Type B pancreatic cell (in vitro differentiated cells): ENCODE results near the gene ZNF568. TPM values are rescaled to one million over a fixed set of nuclear protein-coding genes. Genes with fewer than 3 reads are reported as not detected.

ENCODE experiments used
- DNase-seq: peaks from one replicate; pipeline ENCODE4 v3.0.0; 2021; ENCODE audit warnings: mixed read lengths; ENCODE audit not compliant: unreplicated experiment; ENCODE audit errors: extremely low spot score
- H3K27ac Mint-ChIP-seq: 2 replicates; pipeline ENCODE4 v1.8.0; 2021; ENCODE audit warnings: mild to moderate bottlenecking, mixed read lengths
- H3K27me3 Mint-ChIP-seq: 2 replicates; pipeline ENCODE4 v1.8.0; 2021; ENCODE audit warnings: mixed read lengths
- H3K36me3 Mint-ChIP-seq: 2 replicates; pipeline ENCODE4 v1.8.0; 2021; ENCODE audit warnings: mixed read lengths
- H3K4me1 Mint-ChIP-seq: one replicate; pipeline ENCODE4 v1.8.0; 2021; ENCODE audit warnings: mixed read lengths; ENCODE audit not compliant: unreplicated experiment
- H3K4me3 Mint-ChIP-seq: 2 replicates; pipeline ENCODE4 v1.8.0; 2021; ENCODE audit warnings: mild to moderate bottlenecking, mixed read lengths
- H3K9me3 Mint-ChIP-seq: 2 replicates; pipeline ENCODE4 v1.8.0; 2021; ENCODE audit warnings: mixed read lengths
- CTCF ChIP-seq: fragments of 200-600 bp; sonication (generic); conservative IDR thresholded peaks from 2 replicates; pipeline ENCODE4 v1.5.0; 2021; ENCODE audit warnings: antibody characterized with exemption, mild to moderate bottlenecking
- total RNA-seq: library from RNA; stranded (reverse); gene quantifications from 2 replicates; pipeline ENCODE4 v1.2.1, GENCODE V29; 2021; ENCODE audit warnings: low replicate concordance

ZNF568 gene
- total RNA-seq, 1 donor from 2014 or later, result 10.5 TPM

- H3K4me1 Mint-ChIP-seq, result no peaks in the 10 kb centered on the region
- TF ChIP-seq CTCF, result no peak
- no peaks in the 10 kb centered on the region for H3K27me3 Mint-ChIP-seq
- DNase-seq, result no peak
- H3K4me3 Mint-ChIP-seq, result no peak overlapping the region
- H3K27ac Mint-ChIP-seq, result no peak overlapping the region
- peaks cover 1% of the 10 kb centered on the region for H3K36me3 Mint-ChIP-seq
- peaks cover 2% of the 10 kb centered on the region for H3K9me3 Mint-ChIP-seq
Measured at GRCh38 chr19:36986131-36986530, 70.0 kb downstream of the ZNF568 start.

DNA sequence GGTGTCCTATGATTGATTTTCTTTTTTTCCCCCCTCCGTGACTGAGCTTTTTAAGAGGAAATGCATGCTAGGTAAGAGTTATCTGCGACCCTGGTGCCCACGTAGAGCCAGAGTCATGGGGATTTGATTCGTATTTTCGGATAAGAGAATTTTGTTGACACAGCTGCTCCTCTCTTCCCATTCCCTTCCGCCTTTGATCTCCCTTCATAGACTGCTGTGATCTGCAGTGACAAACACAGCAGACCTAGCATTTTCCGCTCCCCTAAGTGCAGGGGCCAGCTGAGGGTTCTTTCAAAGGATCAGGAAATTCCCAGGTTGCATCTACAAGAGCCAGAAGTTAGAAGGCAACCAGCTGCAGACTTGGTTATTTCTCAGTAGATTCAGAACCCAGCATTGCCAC lies 70.5 kb downstream of the ZNF568 start:
- Mint-ChIP-seq H3K4me1 (no peaks in the 10 kb centered on the region), H3K27ac (no peak overlapping the region), H3K9me3 (no peaks in the 10 kb centered on the region), H3K4me3 (no peak overlapping the region), H3K27me3 (no peaks in the 10 kb centered on the region), H3K36me3 (peaks cover 1% of the 10 kb centered on the region)
- TF ChIP-seq CTCF, result no peak
- no peak for DNase-seq

- H3K27ac Mint-ChIP-seq, result no peak overlapping the region
Measured at GRCh38 chr19:36987091-36987490, 71.0 kb downstream of the ZNF568 start.

DNA sequence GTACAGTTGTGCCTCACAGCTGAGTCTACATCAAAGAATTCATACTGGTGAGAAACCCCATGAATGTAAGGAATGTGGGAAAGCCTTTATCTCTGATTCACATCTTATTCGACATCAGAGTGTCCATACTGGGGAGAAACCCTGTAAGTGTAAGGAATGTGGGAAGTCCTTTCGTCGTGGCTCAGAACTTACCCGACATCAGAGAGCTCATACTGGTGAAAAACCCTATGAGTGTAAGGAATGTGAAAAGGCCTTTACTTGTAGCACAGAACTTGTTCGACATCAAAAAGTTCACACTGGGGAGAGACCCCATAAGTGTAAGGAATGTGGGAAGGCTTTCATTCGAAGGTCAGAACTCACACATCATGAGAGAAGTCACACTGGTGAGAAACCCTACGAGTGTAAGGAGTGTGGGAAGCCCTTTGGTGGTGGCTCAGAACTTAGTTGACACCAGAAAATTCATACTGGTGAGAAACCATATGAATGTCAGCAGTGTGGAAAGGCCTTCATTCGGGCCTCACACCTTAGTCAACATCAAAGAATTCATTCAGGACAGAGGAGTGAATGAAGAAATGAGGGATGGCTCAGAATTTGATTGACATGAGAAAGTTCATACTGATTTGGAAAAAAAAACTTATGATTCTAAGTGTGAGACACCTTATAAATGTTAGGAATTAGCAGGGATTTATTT lies 81.2 kb downstream of the ZNF568 start:
- H3K36me3 Mint-ChIP-seq, result peaks cover 13% of the 10 kb centered on the region

More at GRCh38 chr19:36987091-36987490, 71.0 kb downstream of the ZNF568 start:
- DNase-seq, result no peak
- Mint-ChIP-seq H3K9me3 (no peaks in the 10 kb centered on the region), H3K27me3 (no peaks in the 10 kb centered on the region), H3K4me3 (no peak overlapping the region), H3K4me1 (no peaks in the 10 kb centered on the region), H3K36me3 (peaks cover 3% of the 10 kb centered on the region)
- TF ChIP-seq CTCF, result no peak

GRCh38 chr19:36997843-36998235 lies 81.7 kb downstream of the ZNF568 start:
- Mint-ChIP-seq H3K4me1 (no peaks in the 10 kb centered on the region), H3K36me3 (peaks cover 13% of the 10 kb centered on the region), H3K27ac (no peak overlapping the region), H3K4me3 (no peak overlapping the region), H3K9me3 (peaks cover 9% of the 10 kb centered on the region), H3K27me3 (no peaks in the 10 kb centered on the region)
- no peak for DNase-seq
- TF ChIP-seq CTCF, result no peak

More for the DNA sequence above, 81.2 kb downstream of the ZNF568 start:
- H3K4me3 Mint-ChIP-seq, result no peak overlapping the region
- peaks cover 9% of the 10 kb centered on the region for H3K9me3 Mint-ChIP-seq
- DNase-seq, result no peak
- H3K27ac Mint-ChIP-seq, result no peak overlapping the region
- H3K27me3 Mint-ChIP-seq, result no peaks in the 10 kb centered on the region
- TF ChIP-seq CTCF, result no peak
- no peaks in the 10 kb centered on the region for H3K4me1 Mint-ChIP-seq
